ENCODE results near the gene CSRP2.

GRCh38 chr12:76895796-76896195, 17.0 kb upstream of the CSRP2 start:
- TF ChIP-seq, protein P1, sequence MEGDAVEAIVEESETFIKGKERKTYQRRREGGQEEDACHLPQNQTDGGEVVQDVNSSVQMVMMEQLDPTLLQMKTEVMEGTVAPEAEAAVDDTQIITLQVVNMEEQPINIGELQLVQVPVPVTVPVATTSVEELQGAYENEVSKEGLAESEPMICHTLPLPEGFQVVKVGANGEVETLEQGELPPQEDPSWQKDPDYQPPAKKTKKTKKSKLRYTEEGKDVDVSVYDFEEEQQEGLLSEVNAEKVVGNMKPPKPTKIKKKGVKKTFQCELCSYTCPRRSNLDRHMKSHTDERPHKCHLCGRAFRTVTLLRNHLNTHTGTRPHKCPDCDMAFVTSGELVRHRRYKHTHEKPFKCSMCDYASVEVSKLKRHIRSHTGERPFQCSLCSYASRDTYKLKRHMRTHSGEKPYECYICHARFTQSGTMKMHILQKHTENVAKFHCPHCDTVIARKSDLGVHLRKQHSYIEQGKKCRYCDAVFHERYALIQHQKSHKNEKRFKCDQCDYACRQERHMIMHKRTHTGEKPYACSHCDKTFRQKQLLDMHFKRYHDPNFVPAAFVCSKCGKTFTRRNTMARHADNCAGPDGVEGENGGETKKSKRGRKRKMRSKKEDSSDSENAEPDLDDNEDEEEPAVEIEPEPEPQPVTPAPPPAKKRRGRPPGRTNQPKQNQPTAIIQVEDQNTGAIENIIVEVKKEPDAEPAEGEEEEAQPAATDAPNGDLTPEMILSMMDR (IDR thresholded peaks at IDR 0.05) = no peak
- TF ChIP-seq POLR2A (IDR thresholded peaks at IDR 0.05; ENCODE audit: low read depth) = no peak
